Neural progenitor cell (in vitro differentiated cells): ENCODE results near the gene TSEN15. TPM values are rescaled to one million over a fixed set of nuclear protein-coding genes. Genes with fewer than 3 reads are reported as not detected.

ENCODE experiments used
- DNase-seq: peaks from one replicate; pipeline ENCODE4 v3.0.0-alpha.2; 2016; ENCODE audit warnings: low spot score
- H2AFZ ChIP-seq: fragments of 200-600 bp; sonication (generic); replicated peaks from 2 replicates; pipeline ENCODE4 v1.6.1; 2016; ENCODE audit warnings: antibody characterized with exemption
- H3F3A ChIP-seq: fragments of 200-600 bp; sonication (generic); 2 replicates; pipeline ENCODE4 v1.6.1; 2016; ENCODE audit warnings: antibody characterized with exemption, low read depth
- H3K27ac ChIP-seq: fragments of 200-600 bp; sonication (generic); 2 replicates; pipeline ENCODE4 v1.5.1; 2016; ENCODE audit warnings: mild to moderate bottlenecking
- H3K27me3 ChIP-seq: fragments of 200-600 bp; sonication (generic); 2 replicates; pipeline ENCODE4 v1.6.1; 2016; ENCODE audit warnings: mild to moderate bottlenecking, moderate library complexity
- H3K36me3 ChIP-seq: fragments of 200-600 bp; sonication (generic); 2 replicates; pipeline ENCODE4 v1.5.1; 2016
- H3K4me1 ChIP-seq: fragments of 200-600 bp; sonication (generic); 2 replicates; pipeline ENCODE4 v1.6.1; 2016; ENCODE audit warnings: mixed run types
- H3K4me2 ChIP-seq: fragments of 200-600 bp; sonication (generic); 2 replicates; pipeline ENCODE4 v1.6.1; 2016
- H3K4me3 ChIP-seq: fragments of 200-600 bp; sonication (generic); 2 replicates; pipeline ENCODE4 v1.5.1; 2016
- H3K79me2 ChIP-seq: fragments of 200-600 bp; sonication (generic); 2 replicates; pipeline ENCODE4 v1.6.1; 2016; ENCODE audit warnings: low read depth
- H3K9ac ChIP-seq: fragments of 200-600 bp; sonication (generic); 2 replicates; pipeline ENCODE4 v1.6.1; 2016
- H3K9me3 ChIP-seq: fragments of 200-600 bp; sonication (generic); 2 replicates; pipeline ENCODE4 v1.5.1; 2016; ENCODE audit warnings: low read depth
- H4K20me1 ChIP-seq: fragments of 200-600 bp; sonication (generic); 2 replicates; pipeline ENCODE4 v1.6.1; 2016; ENCODE audit warnings: low read depth
- H3K27ac Mint-ChIP-seq: 3 replicates; pipeline ENCODE4 v1.8.0; 2021; ENCODE audit warnings: mixed read lengths
- H3K27me3 Mint-ChIP-seq: 2 replicates; pipeline ENCODE4 v1.8.0; 2022; ENCODE audit warnings: low read depth, mild to moderate bottlenecking, inconsistent platforms, moderate library complexity, mixed read lengths; ENCODE audit not compliant: insufficient read depth
- H3K36me3 Mint-ChIP-seq: 3 replicates; pipeline ENCODE4 v1.8.0; 2021; ENCODE audit warnings: mixed read lengths
- H3K4me1 Mint-ChIP-seq: 3 replicates; pipeline ENCODE4 v1.8.0; 2021; ENCODE audit warnings: mixed read lengths
- H3K4me3 Mint-ChIP-seq: 3 replicates; pipeline ENCODE4 v1.8.0; 2021; ENCODE audit warnings: mild to moderate bottlenecking, moderate library complexity, mixed read lengths
- H3K9me3 Mint-ChIP-seq: 3 replicates; pipeline ENCODE4 v1.8.0; 2020; ENCODE audit warnings: mixed read lengths
- EZH2 ChIP-seq: fragments of 200-600 bp; sonication (generic); IDR thresholded peaks from 2 replicates; pipeline ENCODE4 v1.6.1; 2017; ENCODE audit warnings: antibody characterized with exemption, mild to moderate bottlenecking, moderate library complexity
- EZH2phosphoT487 ChIP-seq: fragments of 200-600 bp; sonication (generic); IDR thresholded peaks from 2 replicates; pipeline ENCODE4 v1.6.1; 2017; ENCODE audit warnings: antibody characterized with exemption
- total RNA-seq: library from RNA; depleted of rRNA; stranded (reverse); fragments of >200 nt; gene quantifications from 2 replicates; pipeline ENCODE4 v1.2.3, GENCODE V29; 2015; ENCODE audit warnings: low replicate concordance
- TF ChIP-seq, protein P1 (sequence below): fragments of 200-600 bp; sonication (generic); IDR thresholded peaks from 2 replicates; pipeline ENCODE4 v1.5.1; 2017; ENCODE audit warnings: antibody characterized with exemption, mild to moderate bottlenecking

The TSEN15 gene
- total RNA-seq, 1 donor from 2014 or later: 72.3 TPM

DNA sequence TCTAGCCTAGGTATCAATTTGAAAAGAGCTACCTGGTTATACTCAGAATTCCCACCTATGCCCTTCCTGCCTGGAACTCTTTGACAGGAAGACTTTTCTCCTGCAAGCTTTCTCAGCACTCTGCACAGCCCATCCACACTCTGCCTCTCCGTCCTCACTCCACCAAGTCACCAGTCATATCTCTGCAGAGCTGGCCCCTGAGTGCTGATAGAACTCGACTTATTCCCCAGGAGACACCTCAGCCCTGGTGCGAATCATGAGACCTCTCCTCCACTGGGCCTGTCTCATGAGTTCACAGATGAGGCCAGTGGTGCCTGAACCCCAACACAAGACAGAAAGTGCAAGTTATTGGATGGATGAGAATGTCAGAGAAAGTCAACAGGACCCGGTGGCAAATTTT, 46.0 kb upstream of the TSEN15 start:
- H4K20me1 ChIP-seq: no peaks in the 10 kb centered on the region
- H3K4me1 Mint-ChIP-seq: peaks cover 42% of the 10 kb centered on the region
- no peaks in the 10 kb centered on the region for H3K27me3 ChIP-seq
- no peak overlapping the region for H3K4me2 ChIP-seq
- H3K4me3 ChIP-seq: no peak overlapping the region
- H3K36me3 Mint-ChIP-seq: peaks cover 25% of the 10 kb centered on the region
- peaks cover 28% of the 10 kb centered on the region for H3K4me1 ChIP-seq
- no peak overlapping the region for H3K27ac ChIP-seq
- no peak overlapping the region for H3K4me3 Mint-ChIP-seq
- no peaks in the 10 kb centered on the region for H3K36me3 ChIP-seq
- H3K9me3 Mint-ChIP-seq: peaks cover 16% of the 10 kb centered on the region
- H3K9ac ChIP-seq: no peak overlapping the region
- H2AFZ ChIP-seq: no peak overlapping the region
- no peaks in the 10 kb centered on the region for H3K79me2 ChIP-seq
- H3K9me3 ChIP-seq: no peaks in the 10 kb centered on the region
- no peak overlapping the region for H3K27ac Mint-ChIP-seq
- H3F3A ChIP-seq: peaks cover 19% of the 10 kb centered on the region
- peaks cover 2% of the 10 kb centered on the region for H3K27me3 Mint-ChIP-seq
- TF ChIP-seq EZH2phosphoT487: no peak
- TF ChIP-seq, protein P1, sequence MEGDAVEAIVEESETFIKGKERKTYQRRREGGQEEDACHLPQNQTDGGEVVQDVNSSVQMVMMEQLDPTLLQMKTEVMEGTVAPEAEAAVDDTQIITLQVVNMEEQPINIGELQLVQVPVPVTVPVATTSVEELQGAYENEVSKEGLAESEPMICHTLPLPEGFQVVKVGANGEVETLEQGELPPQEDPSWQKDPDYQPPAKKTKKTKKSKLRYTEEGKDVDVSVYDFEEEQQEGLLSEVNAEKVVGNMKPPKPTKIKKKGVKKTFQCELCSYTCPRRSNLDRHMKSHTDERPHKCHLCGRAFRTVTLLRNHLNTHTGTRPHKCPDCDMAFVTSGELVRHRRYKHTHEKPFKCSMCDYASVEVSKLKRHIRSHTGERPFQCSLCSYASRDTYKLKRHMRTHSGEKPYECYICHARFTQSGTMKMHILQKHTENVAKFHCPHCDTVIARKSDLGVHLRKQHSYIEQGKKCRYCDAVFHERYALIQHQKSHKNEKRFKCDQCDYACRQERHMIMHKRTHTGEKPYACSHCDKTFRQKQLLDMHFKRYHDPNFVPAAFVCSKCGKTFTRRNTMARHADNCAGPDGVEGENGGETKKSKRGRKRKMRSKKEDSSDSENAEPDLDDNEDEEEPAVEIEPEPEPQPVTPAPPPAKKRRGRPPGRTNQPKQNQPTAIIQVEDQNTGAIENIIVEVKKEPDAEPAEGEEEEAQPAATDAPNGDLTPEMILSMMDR: no peak
- no peak for TF ChIP-seq EZH2
- DNase-seq: no peak

DNA sequence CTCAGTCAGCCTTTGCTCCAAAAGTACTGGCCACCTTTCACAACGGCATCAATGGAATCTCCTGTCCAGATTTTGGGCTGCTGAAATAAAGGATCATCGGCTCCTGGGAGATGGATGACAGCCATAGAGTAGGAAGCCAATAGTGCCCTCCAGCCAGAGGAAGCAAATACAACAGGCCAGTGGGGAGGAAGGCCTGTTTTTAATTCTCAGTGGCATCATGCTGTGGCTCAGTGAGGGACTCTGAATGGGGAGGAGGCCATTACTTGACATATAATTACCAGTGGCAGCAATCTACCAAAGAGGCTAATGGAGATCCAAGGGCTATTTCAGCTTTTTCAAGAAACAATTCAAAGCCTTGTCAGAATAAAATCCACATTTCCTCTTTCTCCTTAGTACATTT, 40.7 kb upstream of the TSEN15 start:
- Mint-ChIP-seq H3K4me3 (no peak overlapping the region), H3K27ac (no peak overlapping the region), H3K36me3 (peaks cover 28% of the 10 kb centered on the region), H3K9me3 (peaks cover 34% of the 10 kb centered on the region), H3K27me3 (peaks cover 4% of the 10 kb centered on the region), H3K4me1 (peaks cover 11% of the 10 kb centered on the region)
- Histone ChIP-seq H3K27me3 (no peaks in the 10 kb centered on the region), H3K4me1 (peaks cover 14% of the 10 kb centered on the region), H2AFZ (no peak overlapping the region), H3K9me3 (peaks cover 18% of the 10 kb centered on the region), H3K36me3 (peaks cover 14% of the 10 kb centered on the region), H3F3A (peaks cover 19% of the 10 kb centered on the region), H3K4me2 (no peak overlapping the region), H3K9ac (no peak overlapping the region), H3K4me3 (no peak overlapping the region), H4K20me1 (no peaks in the 10 kb centered on the region), H3K79me2 (no peaks in the 10 kb centered on the region), H3K27ac (peak overlapping the region; percentile 74)
- DNase-seq: peak; percentile 21
- TF ChIP-seq, protein P1: no peak
- TF ChIP-seq EZH2phosphoT487: no peak
- no peak for TF ChIP-seq EZH2

DNA sequence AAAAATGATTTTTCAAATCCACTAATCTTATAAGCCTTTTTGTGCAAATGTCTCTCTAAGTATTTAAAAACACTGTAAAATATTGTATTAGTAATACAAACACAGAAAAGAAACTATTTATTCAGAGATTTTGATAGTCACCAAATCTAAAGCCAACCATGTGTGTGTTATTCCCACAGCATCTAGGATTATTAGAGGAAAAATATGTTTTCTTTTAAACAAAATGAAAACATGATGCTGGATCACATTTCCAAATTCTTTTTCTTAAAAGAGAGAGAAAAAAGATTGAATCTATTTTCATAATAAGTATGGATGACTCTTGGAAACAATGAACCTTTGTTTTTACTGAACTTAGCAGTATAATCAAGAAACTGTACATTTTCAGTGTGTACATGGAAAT, 39.3 kb upstream of the TSEN15 start:
- H3K9me3 Mint-ChIP-seq: peaks cover 34% of the 10 kb centered on the region
- Histone ChIP-seq H3F3A (peaks cover 19% of the 10 kb centered on the region), H3K4me1 (peaks cover 9% of the 10 kb centered on the region), H3K79me2 (no peaks in the 10 kb centered on the region), H3K27ac (no peak overlapping the region), H3K4me3 (no peak overlapping the region), H3K9me3 (peaks cover 18% of the 10 kb centered on the region), H3K9ac (no peak overlapping the region), H2AFZ (no peak overlapping the region), H3K4me2 (no peak overlapping the region), H4K20me1 (no peaks in the 10 kb centered on the region), H3K27me3 (no peaks in the 10 kb centered on the region), H3K36me3 (peaks cover 14% of the 10 kb centered on the region)
- H3K27me3 Mint-ChIP-seq: peaks cover 2% of the 10 kb centered on the region
- no peak overlapping the region for H3K4me3 Mint-ChIP-seq
- peaks cover 6% of the 10 kb centered on the region for H3K4me1 Mint-ChIP-seq
- DNase-seq: no peak
- no peak overlapping the region for H3K27ac Mint-ChIP-seq
- peaks cover 23% of the 10 kb centered on the region for H3K36me3 Mint-ChIP-seq
- TF ChIP-seq, protein P1: no peak
- TF ChIP-seq EZH2phosphoT487: no peak
- no peak for TF ChIP-seq EZH2
